Erythroblast (primary cell): Measurements from ENCODE around the gene CFB.

Experiments
- GATA1 ChIP-seq: IDR thresholded peaks from 2 replicates; pipeline ENCODE4 v1.6.1; 2011; ENCODE audit warnings: low read depth, mild to moderate bottlenecking, control low read depth, low read length, moderate library complexity
- POLR2A ChIP-seq: IDR thresholded peaks from 2 replicates; pipeline ENCODE4 v1.6.1; 2011; ENCODE audit warnings: mild to moderate bottlenecking, low read length

DNA sequence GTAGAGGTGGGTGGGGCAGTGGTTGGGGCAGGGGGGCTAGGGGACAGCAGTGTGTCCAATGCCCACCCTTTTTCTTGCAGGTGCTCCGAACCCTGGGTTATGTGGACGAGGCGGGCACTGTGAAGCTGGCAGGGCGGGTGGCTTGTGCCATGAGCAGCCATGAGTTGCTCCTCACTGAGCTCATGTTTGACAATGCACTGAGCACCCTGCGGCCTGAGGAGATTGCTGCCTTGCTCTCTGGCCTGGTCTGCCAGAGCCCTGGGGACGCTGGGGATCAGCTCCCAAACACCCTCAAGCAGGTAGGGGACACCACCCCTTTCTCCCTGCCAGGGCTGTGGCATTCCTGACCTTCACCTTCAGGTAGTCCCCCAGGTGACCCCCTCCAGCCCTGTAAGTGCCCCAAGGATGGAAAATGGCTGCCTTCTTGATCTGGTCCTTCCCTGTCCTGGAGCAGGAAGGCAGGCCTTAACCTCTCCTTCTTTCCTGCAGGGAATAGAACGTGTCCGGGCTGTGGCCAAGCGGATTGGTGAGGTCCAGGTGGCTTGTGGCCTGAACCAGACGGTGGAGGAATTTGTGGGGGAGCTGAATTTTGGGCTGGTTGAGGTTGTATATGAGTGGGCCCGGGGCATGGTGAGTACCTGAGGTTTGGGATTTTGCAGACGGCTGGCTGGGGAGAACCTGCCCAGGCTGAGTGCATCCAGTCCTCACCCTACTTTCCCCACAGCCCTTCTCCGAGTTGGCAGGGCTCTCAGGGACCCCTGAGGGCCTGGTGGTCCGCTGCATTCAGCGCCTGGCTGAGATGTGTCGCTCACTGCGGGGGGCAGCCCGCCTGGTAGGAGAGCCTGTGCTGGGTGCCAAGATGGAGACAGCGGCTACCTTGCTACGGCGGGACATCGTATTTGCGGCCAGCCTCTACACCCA, 23.2 kb downstream of the CFB start:
- TF ChIP-seq POLR2A = no peak
- no peak for TF ChIP-seq GATA1
